Neural cell (in vitro differentiated cells): ENCODE data around the gene TBX4. TPM values are rescaled to one million over a fixed set of nuclear protein-coding genes. Genes with fewer than 3 reads are reported as not detected.

Experiments
- H2AFZ ChIP-seq: fragments of 200-600, 300-800 bp; sonication (generic), shearing (Covaris generic); 2 replicates; pipeline ENCODE4 v1.6.0; 2014; ENCODE audit warnings: low read depth, mild to moderate bottlenecking, antibody characterized with exemption, low read length, moderate library complexity
- H3F3A ChIP-seq: fragments of 200-600 bp; shearing (Covaris generic); 2 replicates; pipeline ENCODE4 v1.6.1; 2016; ENCODE audit warnings: mild to moderate bottlenecking, moderate library complexity, mixed read lengths, antibody characterized with exemption, low read length; ENCODE audit not compliant: insufficient read depth, poor library complexity, severe bottlenecking
- H3K27ac ChIP-seq: fragments of 200-600, 300-800 bp; sonication (generic), shearing (Covaris generic); 2 replicates; pipeline ENCODE4 v1.5.1; 2014; ENCODE audit warnings: mild to moderate bottlenecking, low read length, moderate library complexity
- H3K27me3 ChIP-seq: fragments of 300-800, 200-600 bp; sonication (generic), shearing (Covaris generic); 2 replicates; pipeline ENCODE4 v1.6.0; 2014; ENCODE audit warnings: mild to moderate bottlenecking, low read depth, low read length, moderate library complexity; ENCODE audit not compliant: insufficient read depth
- H3K36me3 ChIP-seq: fragments of 300-800, 200-600 bp; sonication (generic), shearing (Covaris generic); 2 replicates; pipeline ENCODE4 v1.5.1; 2014; ENCODE audit warnings: mild to moderate bottlenecking, antibody characterized with exemption, low read length, moderate library complexity; ENCODE audit not compliant: insufficient read depth
- H3K4me2 ChIP-seq: fragments of 300-800, 200-600 bp; sonication (generic), shearing (Covaris generic); 2 replicates; pipeline ENCODE4 v1.6.0; 2014; ENCODE audit warnings: mild to moderate bottlenecking, low read length
- H3K4me3 ChIP-seq: fragments of 300-800, 200-600 bp; sonication (generic), shearing (Covaris generic); 2 replicates; pipeline ENCODE4 v1.5.1; 2014; ENCODE audit warnings: mild to moderate bottlenecking, low read length, moderate library complexity
- H3K79me2 ChIP-seq: fragments of 200-600 bp; shearing (Covaris generic); replicated peaks from 2 replicates; pipeline ENCODE4 v1.6.0; 2014; ENCODE audit warnings: mild to moderate bottlenecking, low read length, moderate library complexity; ENCODE audit not compliant: insufficient read depth
- H3K9ac ChIP-seq: fragments of 300-800, 200-600 bp; sonication (generic), shearing (Covaris generic); 2 replicates; pipeline ENCODE4 v1.6.1; 2016; ENCODE audit warnings: mild to moderate bottlenecking, low read length, mixed read lengths
- H3K9me2 ChIP-seq: fragments of 200-600 bp; shearing (Covaris generic); 2 replicates; pipeline ENCODE4 v1.6.1; 2016; ENCODE audit warnings: mild to moderate bottlenecking, low read length, mixed read lengths; ENCODE audit not compliant: insufficient read depth
- H3K9me3 ChIP-seq: fragments of 200-600, 300-800 bp; sonication (generic), shearing (Covaris generic); 2 replicates; pipeline ENCODE4 v1.6.1; 2016; ENCODE audit warnings: mild to moderate bottlenecking, mixed run types, low read length, moderate library complexity, mixed read lengths
- H4K20me1 ChIP-seq: fragments of 200-600 bp; shearing (Covaris generic); 2 replicates; pipeline ENCODE4 v1.6.1; 2016; ENCODE audit warnings: mild to moderate bottlenecking, mixed run types; ENCODE audit not compliant: insufficient read depth
- CTCF ChIP-seq: fragments of 450-650 bp; IDR thresholded peaks from 2 replicates; pipeline ENCODE4 v1.5.1; 2014; ENCODE audit warnings: antibody characterized with exemption, mild to moderate bottlenecking, moderate library complexity; ENCODE audit not compliant: poor library complexity, severe bottlenecking
- EP300 ChIP-seq: fragments of 450-650 bp; conservative IDR thresholded peaks from 2 replicates; pipeline ENCODE4 v1.6.1; 2014; ENCODE audit warnings: antibody characterized with exemption, mild to moderate bottlenecking, moderate library complexity; ENCODE audit not compliant: poor library complexity, severe bottlenecking
- EZH2 ChIP-seq: fragments of 200-600, 300-800 bp; shearing (Covaris generic), sonication (generic); IDR thresholded peaks from 2 replicates; pipeline ENCODE4 v1.6.1; 2014; ENCODE audit warnings: antibody characterized with exemption, low read length, borderline replicate concordance, mild to moderate bottlenecking; ENCODE audit not compliant: insufficient read depth, poor library complexity, severe bottlenecking
- MXI1 ChIP-seq: fragments of 450-650 bp; conservative IDR thresholded peaks from 2 replicates; pipeline ENCODE4 v1.6.1; 2014; ENCODE audit warnings: antibody characterized with exemption, mild to moderate bottlenecking; ENCODE audit not compliant: poor library complexity, severe bottlenecking
- POLR2AphosphoS5 ChIP-seq: IDR thresholded peaks from 2 replicates; pipeline ENCODE4 v1.6.1; 2012
- RAD21 ChIP-seq: fragments of 450-650 bp; conservative IDR thresholded peaks from 2 replicates; pipeline ENCODE4 v1.6.1; 2014; ENCODE audit warnings: antibody characterized with exemption, mild to moderate bottlenecking, moderate library complexity
- REST ChIP-seq: IDR thresholded peaks from 2 replicates; pipeline ENCODE4 v1.6.1; 2012; ENCODE audit warnings: borderline replicate concordance
- SMC3 ChIP-seq: fragments of 450-650 bp; conservative IDR thresholded peaks from 2 replicates; pipeline ENCODE4 v1.6.1; 2014; ENCODE audit warnings: antibody characterized with exemption, mild to moderate bottlenecking, moderate library complexity; ENCODE audit not compliant: poor library complexity
- TAF1 ChIP-seq: IDR thresholded peaks from 2 replicates; pipeline ENCODE4 v1.6.1; 2012; ENCODE audit warnings: low read depth
- polyA plus RNA-seq: library from polyadenylated mRNA; depleted of rRNA; stranded (reverse); fragments of >200 nt; gene quantifications from 2 replicates; pipeline ENCODE4 v1.2.3, GENCODE V29; 2014

TBX4 gene
- polyA plus RNA-seq, 1 donor from 2014 or later = not detected

DNA sequence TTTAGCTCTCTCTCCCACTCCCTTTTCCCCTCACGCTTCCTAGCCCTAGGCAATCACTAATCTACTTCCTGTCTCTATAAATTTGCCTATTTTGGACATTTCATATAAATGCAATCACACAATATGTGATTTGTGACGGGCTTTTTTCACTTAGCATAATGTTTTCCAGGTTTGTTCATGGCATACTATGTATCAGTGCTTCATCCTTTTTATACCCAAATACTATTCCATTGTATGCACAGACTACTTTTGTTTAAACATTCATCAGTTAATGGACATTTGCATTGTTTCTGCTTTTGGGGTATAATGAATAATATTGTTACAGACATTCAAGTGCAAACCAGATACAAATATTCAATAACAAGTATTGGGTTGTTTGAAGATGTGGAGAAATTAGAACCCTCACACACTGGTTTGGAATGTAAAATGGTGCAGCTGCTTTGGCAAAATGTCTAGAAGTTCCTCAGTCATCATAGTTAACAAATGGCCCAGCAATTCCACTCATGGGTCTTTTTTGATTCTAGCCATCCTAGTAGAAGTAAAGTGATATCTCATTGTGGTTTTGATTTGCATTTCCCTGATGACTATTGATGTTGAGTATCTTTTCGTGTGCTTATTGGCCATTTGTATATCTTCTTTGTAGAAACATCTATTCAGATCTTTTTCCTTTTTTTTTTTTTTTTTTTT is 67.7 kb downstream of the TBX4 start:
- no peak for TF ChIP-seq POLR2AphosphoS5
- TF ChIP-seq SMC3 = no peak
- TF ChIP-seq EZH2 = no peak
- no peak for TF ChIP-seq CTCF
- TF ChIP-seq MXI1 = no peak
- TF ChIP-seq RAD21 = no peak
- no peak for TF ChIP-seq EP300
- no peak for TF ChIP-seq TAF1
- Histone ChIP-seq H2AFZ (no peak overlapping the region), H3K9me3 (no peaks in the 10 kb centered on the region), H3K4me2 (no peak overlapping the region), H3K9ac (no peak overlapping the region), H3F3A (no peaks in the 10 kb centered on the region), H3K79me2 (no peaks in the 10 kb centered on the region), H3K27ac (no peak overlapping the region), H3K9me2 (no peaks in the 10 kb centered on the region), H3K4me3 (no peak overlapping the region), H4K20me1 (no peaks in the 10 kb centered on the region), H3K27me3 (no peaks in the 10 kb centered on the region), H3K36me3 (no peaks in the 10 kb centered on the region)

- H3K27me3 ChIP-seq = no peaks in the 10 kb centered on the region
- no peak for TF ChIP-seq EP300
- TF ChIP-seq RAD21 = no peak
- TF ChIP-seq MXI1 = no peak
- no peak for TF ChIP-seq TAF1
- no peak for TF ChIP-seq POLR2AphosphoS5
- TF ChIP-seq REST = no peak
- TF ChIP-seq SMC3 = no peak
- TF ChIP-seq EZH2 = no peak
- TF ChIP-seq CTCF = no peak
- no peaks in the 10 kb centered on the region for H3K9me2 ChIP-seq
- H3K36me3 ChIP-seq = no peaks in the 10 kb centered on the region
- H2AFZ ChIP-seq = no peak overlapping the region
- no peak overlapping the region for H3K4me2 ChIP-seq
- no peaks in the 10 kb centered on the region for H3F3A ChIP-seq
- no peak overlapping the region for H3K9ac ChIP-seq
- H3K27ac ChIP-seq = no peak overlapping the region
- no peaks in the 10 kb centered on the region for H3K79me2 ChIP-seq
- no peak overlapping the region for H3K4me3 ChIP-seq
- H3K9me3 ChIP-seq = no peaks in the 10 kb centered on the region
- H4K20me1 ChIP-seq = no peaks in the 10 kb centered on the region
Observed at GRCh38 chr17:61520897-61521296, 68.7 kb downstream of the TBX4 start.
